Activated T-helper 1 cell treated with anti-CD3 and anti-CD28 coated beads, Interleukin-2, amount 50 U/mL, for 16 hours (primary cell): ENCODE data around the gene TFB2M.
A peak's percentile ranks its signal among the peaks of the same experiment; 100 is the strongest.
"Not testable (repeated sequence)": the region's sequence is repeated elsewhere in the genome, so short reads cannot be mapped to it uniquely, and the experiment has no call there.

Experiments used
- DNase-seq, 2 donors: peaks; one replicate each; pipeline ENCODE4 v3.0.0-alpha.2; 2020; ENCODE audit warnings: low read depth in 1 of 2, low spot score in 1 of 2

Gene TFB2M

GRCh38 chr1:246583056-246583440 is 17.0 kb upstream of the TFB2M start:
- DNase-seq, result no peak

- no peak for DNase-seq
These were observed 16.4 kb upstream of the TFB2M start for GRCh38 chr1:246582301-246583055.

GRCh38 chr1:246580497-246581370 is 14.7 kb upstream of the TFB2M start:
- no peak for DNase-seq

- no peak for DNase-seq
These were observed 13.8 kb upstream of the TFB2M start for GRCh38 chr1:246579818-246580217.

GRCh38 chr1:246577720-246578106 is 11.7 kb upstream of the TFB2M start:
- no peak for DNase-seq

GRCh38 chr1:246577082-246577719 is 11.1 kb upstream of the TFB2M start:
- no peak for DNase-seq

- DNase-seq, result no peak
These were observed 10.6 kb upstream of the TFB2M start for GRCh38 chr1:246576709-246577032.

- no peak for DNase-seq
These were observed 7.4 kb upstream of the TFB2M start for GRCh38 chr1:246573491-246573890.

GRCh38 chr1:246572785-246573184 is 6.7 kb upstream of the TFB2M start:
- no peak for DNase-seq

- DNase-seq, result no peak
These were observed 5.9 kb upstream of the TFB2M start for GRCh38 chr1:246571953-246572352.

- not testable (repeated sequence) for DNase-seq
These were observed 5.2 kb upstream of the TFB2M start for GRCh38 chr1:246571309-246571708.

GRCh38 chr1:246569248-246570238 is 3.5 kb upstream of the TFB2M start:
- no peak for DNase-seq

GRCh38 chr1:246567646-246568235 is 1.7 kb upstream of the TFB2M start:
- DNase-seq, result no peak

- DNase-seq, result peak in 1 of 2 donors; percentile 9
These were observed 968 bp upstream of the TFB2M start for GRCh38 chr1:246566813-246567645.

- no peak for DNase-seq
These were observed 322 bp downstream of the TFB2M start for GRCh38 chr1:246565751-246566127.

GRCh38 chr1:246564839-246565750 is 966 bp downstream of the TFB2M start:
- no peak for DNase-seq

- not testable (repeated sequence) for DNase-seq
These were observed 5.2 kb downstream of the TFB2M start for GRCh38 chr1:246560833-246561232.

- no peak for DNase-seq
These were observed 6.8 kb downstream of the TFB2M start for GRCh38 chr1:246559310-246559709.

GRCh38 chr1:246558041-246558440 is 8.0 kb downstream of the TFB2M start:
- DNase-seq, result no peak
